ENCODE data around the gene MOV10L1. TPM values are rescaled to one million over a fixed set of nuclear protein-coding genes. Genes with fewer than 3 reads are reported as not detected.

The MOV10L1 gene
- total RNA-seq, 2 experiments from 2014 or later, result 0.22 to 1.1 TPM

GRCh38 chr22:50184004-50184901, 94.4 kb downstream of the MOV10L1 start:
- no peak for TF ChIP-seq EZH2phosphoT487 (IDR thresholded peaks at IDR 0.05; ENCODE audit: borderline replicate concordance, low read depth, low read length)
- TF ChIP-seq, protein P1, sequence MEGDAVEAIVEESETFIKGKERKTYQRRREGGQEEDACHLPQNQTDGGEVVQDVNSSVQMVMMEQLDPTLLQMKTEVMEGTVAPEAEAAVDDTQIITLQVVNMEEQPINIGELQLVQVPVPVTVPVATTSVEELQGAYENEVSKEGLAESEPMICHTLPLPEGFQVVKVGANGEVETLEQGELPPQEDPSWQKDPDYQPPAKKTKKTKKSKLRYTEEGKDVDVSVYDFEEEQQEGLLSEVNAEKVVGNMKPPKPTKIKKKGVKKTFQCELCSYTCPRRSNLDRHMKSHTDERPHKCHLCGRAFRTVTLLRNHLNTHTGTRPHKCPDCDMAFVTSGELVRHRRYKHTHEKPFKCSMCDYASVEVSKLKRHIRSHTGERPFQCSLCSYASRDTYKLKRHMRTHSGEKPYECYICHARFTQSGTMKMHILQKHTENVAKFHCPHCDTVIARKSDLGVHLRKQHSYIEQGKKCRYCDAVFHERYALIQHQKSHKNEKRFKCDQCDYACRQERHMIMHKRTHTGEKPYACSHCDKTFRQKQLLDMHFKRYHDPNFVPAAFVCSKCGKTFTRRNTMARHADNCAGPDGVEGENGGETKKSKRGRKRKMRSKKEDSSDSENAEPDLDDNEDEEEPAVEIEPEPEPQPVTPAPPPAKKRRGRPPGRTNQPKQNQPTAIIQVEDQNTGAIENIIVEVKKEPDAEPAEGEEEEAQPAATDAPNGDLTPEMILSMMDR (conservative IDR thresholded peaks at IDR 0.05; ENCODE audit: low read length), result no peak
- Histone ChIP-seq H3K36me3 (ENCODE audit: insufficient read depth, low read length) (peaks cover 17% of the 10 kb centered on the region), H3K4me3 (ENCODE audit: low read depth, low read length, poor library complexity, severe bottlenecking) (peak overlapping the region; percentile 68), H3K9me2 (ENCODE audit: insufficient read depth, low read length) (no peaks in the 10 kb centered on the region), H3K79me2 (ENCODE audit: insufficient read depth, low read depth, low read length) (peaks cover 29% of the 10 kb centered on the region), H2AFZ (ENCODE audit: low read length) (no peak overlapping the region), H3K9me3 (ENCODE audit: low read length) (no peaks in the 10 kb centered on the region), H3K4me1 (ENCODE audit: insufficient read depth, low read length, poor library complexity, severe bottlenecking) (peaks cover 27% of the 10 kb centered on the region), H4K20me1 (ENCODE audit: insufficient read depth, low read length) (no peaks in the 10 kb centered on the region), H3K27ac (ENCODE audit: low read depth, low read length, poor library complexity, severe bottlenecking) (no peak overlapping the region), H3K4me2 (ENCODE audit: low read length) (peak overlapping the region; percentile 73; the same call in 1 of the 2 replicates)
- DNase-seq (ENCODE audit: low spot score), result no peak
- ChIA-PET POLR2A (no interaction called here), CTCF (ENCODE audit: unreplicated experiment) (no interaction called here)
- intact Hi-C loops (cut with micrococcal nuclease; ENCODE audit: unreplicated experiment), result no loop called here
- BruUV-seq (replicated peaks), result no TSS peak

DNA sequence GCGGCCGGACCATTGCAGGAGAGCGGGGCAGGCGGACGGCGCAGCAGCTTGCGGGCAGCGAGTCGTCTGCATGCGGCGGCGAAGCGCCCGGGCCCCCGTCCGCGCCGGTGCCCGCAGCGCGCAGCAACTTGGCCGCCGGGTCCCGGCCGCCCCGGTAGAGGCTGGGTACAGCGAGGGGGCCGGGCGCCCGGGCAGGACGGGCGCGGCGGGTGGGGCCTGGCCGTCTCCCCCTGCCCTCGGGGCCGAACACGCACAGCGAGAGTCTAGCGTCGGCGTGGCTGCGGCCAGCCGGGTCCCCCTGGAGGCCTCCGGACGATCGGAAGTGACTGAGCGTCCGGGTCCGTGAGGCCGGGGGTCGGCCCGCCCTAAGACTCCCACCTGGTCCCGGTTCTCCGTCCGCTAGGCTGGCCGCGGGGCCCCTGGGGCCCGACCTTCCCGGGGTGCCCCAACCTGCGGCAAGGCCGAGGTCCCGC, 95.1 kb downstream of the MOV10L1 start:
- CTCF ChIA-PET (ENCODE audit: unreplicated experiment), result no interaction called here
- BruUV-seq (replicated peaks), result no TSS peak
- no peak for TF ChIP-seq EZH2phosphoT487 (IDR thresholded peaks at IDR 0.05; ENCODE audit: borderline replicate concordance, low read depth, low read length)
- TF ChIP-seq, protein P1 (conservative IDR thresholded peaks at IDR 0.05; ENCODE audit: low read length), result no peak
- no peak for DNase-seq (ENCODE audit: low spot score)
- peaks cover 17% of the 10 kb centered on the region for H3K36me3 ChIP-seq (ENCODE audit: insufficient read depth, low read length)
- H3K4me2 ChIP-seq (ENCODE audit: low read length), result peak overlapping the region; percentile 73
- peaks cover 34% of the 10 kb centered on the region for H3K4me1 ChIP-seq (ENCODE audit: insufficient read depth, low read length, poor library complexity, severe bottlenecking)
- H4K20me1 ChIP-seq (ENCODE audit: insufficient read depth, low read length), result no peaks in the 10 kb centered on the region
- H2AFZ ChIP-seq (ENCODE audit: low read length), result peak overlapping the region; percentile 26; the same call in 1 of the 2 replicates
- H3K4me3 ChIP-seq (ENCODE audit: low read depth, low read length, poor library complexity, severe bottlenecking), result peak overlapping the region; percentile 68
- peaks cover 29% of the 10 kb centered on the region for H3K79me2 ChIP-seq (ENCODE audit: insufficient read depth, low read depth, low read length)
- no peaks in the 10 kb centered on the region for H3K9me2 ChIP-seq (ENCODE audit: insufficient read depth, low read length)
- H3K9me3 ChIP-seq (ENCODE audit: low read length), result no peaks in the 10 kb centered on the region
- POLR2A ChIA-PET, result no interaction called here
- H3K27ac ChIP-seq (ENCODE audit: low read depth, low read length, poor library complexity, severe bottlenecking), result no peak overlapping the region
- intact Hi-C loops (cut with micrococcal nuclease; ENCODE audit: unreplicated experiment), result no loop called here
